GM21423 (cell line): Measurements from ENCODE around the gene SOS1.
A peak's percentile ranks its signal among the peaks of the same experiment; 100 is the strongest.
"Not testable (repeated sequence)": the region's sequence is repeated elsewhere in the genome, so short reads cannot be mapped to it uniquely, and the experiment has no call there.

Experiments used
- ATAC-seq: cut with Tn5 transposase; IDR thresholded peaks from one replicate; pipeline ENCODE4 v1.9.1; 2021; ENCODE audit warnings: mild to moderate bottlenecking, moderate library complexity; ENCODE audit not compliant: unreplicated experiment

SOS1 gene

GRCh38 chr2:39107724-39108273 lies 13.1 kb downstream of the SOS1 start:
- ATAC-seq = no peak

GRCh38 chr2:39107156-39107555 lies 13.7 kb downstream of the SOS1 start:
- ATAC-seq = no peak

DNA sequence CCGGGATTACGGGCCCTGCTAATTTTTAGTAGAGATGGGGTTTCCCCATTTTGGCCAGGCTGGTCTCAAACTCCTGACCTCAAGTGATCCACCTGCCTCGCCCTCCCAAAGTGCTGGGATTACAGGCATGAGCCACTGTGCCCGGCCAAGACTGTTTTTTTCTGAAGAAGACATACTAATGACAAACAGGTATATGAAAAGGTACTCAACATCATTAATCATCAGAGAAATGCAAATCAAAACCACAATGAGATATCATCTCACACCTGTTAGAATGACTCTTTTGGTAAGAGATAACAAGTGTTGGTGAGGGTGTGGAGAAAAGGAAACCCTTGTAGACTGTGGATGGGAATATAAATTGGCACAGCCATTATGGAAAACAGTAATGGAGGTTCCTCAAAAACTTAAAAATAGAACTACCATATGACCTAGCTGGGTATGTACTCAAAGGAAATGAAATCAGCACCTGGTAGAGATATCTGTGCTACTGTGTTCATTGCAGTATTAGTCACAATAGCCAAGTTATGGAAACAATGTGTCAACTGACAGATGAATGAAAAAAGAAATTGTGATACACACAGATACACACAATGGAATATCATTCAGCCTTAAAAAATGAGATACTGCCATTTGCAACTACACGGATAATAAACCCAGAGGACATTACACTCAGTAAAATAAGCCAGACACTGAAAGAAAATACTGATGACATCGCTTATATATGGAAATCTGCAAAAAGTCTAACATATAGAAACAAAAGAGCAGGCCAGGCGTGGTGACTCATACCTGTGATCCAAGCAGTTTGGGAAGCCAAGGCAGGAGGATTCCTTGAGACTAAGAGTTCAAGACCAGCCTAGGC lies 20.8 kb downstream of the SOS1 start:
- peak; percentile 68 for ATAC-seq

GRCh38 chr2:39099310-39099869 lies 21.5 kb downstream of the SOS1 start:
- ATAC-seq = no peak

- no peak for ATAC-seq
These were observed 25.2 kb downstream of the SOS1 start for GRCh38 chr2:39095624-39096023.

- peak; percentile 87 for ATAC-seq
These were observed 26.0 kb downstream of the SOS1 start for GRCh38 chr2:39094717-39095363.

DNA sequence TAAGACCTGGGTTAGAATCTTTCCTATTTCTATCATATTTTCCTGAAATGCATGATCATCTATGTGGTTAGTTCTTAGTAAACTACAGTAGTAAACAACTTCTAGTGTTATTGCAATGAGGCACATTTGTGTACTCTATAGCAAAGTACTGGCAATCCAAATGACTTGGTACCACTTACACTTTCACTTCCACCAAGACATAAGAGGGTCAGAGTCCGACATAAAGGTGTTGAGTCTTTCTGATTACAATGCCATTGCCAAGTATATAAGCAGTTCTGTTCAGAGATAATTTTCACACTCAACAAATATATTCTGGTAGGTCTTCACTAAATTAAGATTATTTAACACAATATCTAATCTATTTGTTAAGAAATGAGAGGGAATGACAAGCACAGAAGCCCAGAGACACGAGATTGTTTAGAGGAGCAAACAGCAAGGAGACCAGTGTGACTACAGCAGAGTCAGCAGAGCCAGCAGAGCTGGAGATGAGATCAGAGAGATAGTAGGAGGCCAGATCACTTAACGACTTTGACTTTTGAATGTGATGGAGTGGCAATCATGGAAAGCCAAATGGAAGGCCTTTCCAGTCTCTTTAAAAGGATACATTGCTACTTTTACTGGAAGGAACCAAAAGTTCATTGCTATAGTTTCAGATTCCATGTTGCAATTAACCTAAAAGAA lies 27.5 kb downstream of the SOS1 start:
- no peak for ATAC-seq

- no peak for ATAC-seq
These were observed 29.3 kb downstream of the SOS1 start for GRCh38 chr2:39091543-39091942.

- ATAC-seq = no peak
These were observed 29.8 kb downstream of the SOS1 start for GRCh38 chr2:39091063-39091462.

- ATAC-seq = no peak
These were observed 40.7 kb downstream of the SOS1 start for GRCh38 chr2:39080152-39080551.

DNA sequence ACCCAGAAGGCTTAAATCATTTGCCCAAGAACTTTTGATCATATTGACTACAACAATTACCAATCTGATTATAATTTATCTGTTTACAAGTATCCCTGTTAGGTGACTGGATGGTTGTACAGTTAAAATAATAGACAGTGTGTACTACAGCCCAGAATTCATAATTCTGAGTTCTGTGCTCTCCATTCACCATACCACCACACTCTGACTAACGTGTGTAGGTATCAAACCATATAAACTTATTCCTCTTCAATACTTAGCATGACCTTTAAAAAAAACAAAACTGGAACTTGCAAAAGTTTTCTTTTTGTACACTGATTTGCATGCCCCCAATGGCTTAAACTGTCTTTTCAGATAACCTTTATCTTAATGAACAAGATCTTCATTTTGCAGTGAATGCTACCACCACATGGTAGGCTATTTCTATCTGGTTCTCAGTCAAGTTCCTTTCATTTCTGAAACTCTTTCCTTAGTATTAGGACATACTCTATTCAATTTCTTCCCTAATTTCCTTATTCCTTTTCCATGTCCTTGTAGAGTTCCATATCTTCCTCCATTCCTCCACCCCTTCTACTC lies 50.9 kb downstream of the SOS1 start:
- no peak for ATAC-seq

GRCh38 chr2:39069136-39069515 lies 51.7 kb downstream of the SOS1 start:
- ATAC-seq = no peak

DNA sequence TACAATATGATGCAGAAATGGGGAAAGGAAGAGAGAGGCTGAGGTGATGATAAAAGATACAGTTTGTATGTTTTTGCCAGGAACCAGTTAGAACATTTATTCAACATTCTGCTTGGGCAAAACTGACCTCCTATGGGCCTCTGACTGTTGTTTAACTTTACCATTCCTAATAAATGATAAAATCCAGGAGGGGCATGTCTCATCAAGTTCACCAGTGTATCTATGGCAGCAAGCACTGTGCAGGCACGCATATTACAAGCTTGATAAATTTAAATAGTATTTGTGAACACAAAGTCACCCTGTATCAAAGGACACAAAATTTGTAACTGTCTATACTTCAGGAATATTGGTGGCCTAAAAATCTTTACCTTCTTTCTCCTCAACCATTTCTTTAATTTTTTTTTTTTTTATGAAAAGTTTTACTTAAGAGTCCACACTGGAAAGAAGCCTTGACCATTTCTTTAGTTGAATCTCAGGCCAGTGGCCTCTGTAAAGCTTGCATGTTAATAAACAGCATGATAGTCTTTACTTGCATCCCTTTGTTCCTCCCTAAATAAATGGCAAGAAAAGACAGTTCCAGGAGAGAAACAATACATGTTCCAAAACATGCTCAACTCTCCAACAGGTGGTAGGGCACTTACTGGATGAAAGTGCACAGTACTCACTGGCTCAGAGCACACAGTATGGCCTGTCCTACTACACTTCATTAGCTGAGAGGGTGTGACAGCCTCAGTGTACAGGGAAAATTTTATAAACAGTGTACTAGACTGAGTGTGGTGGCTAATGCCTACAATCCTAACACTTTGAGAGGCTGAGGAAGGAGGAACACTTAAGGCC lies 52.3 kb downstream of the SOS1 start:
- no peak for ATAC-seq

- ATAC-seq = no peak
These were observed 55.2 kb downstream of the SOS1 start for GRCh38 chr2:39065616-39066015.

GRCh38 chr2:39062320-39062719 lies 58.5 kb downstream of the SOS1 start:
- ATAC-seq = no peak

GRCh38 chr2:39061280-39061679 lies 59.6 kb downstream of the SOS1 start:
- no peak for ATAC-seq

GRCh38 chr2:39059366-39059952 lies 61.4 kb downstream of the SOS1 start:
- no peak for ATAC-seq

DNA sequence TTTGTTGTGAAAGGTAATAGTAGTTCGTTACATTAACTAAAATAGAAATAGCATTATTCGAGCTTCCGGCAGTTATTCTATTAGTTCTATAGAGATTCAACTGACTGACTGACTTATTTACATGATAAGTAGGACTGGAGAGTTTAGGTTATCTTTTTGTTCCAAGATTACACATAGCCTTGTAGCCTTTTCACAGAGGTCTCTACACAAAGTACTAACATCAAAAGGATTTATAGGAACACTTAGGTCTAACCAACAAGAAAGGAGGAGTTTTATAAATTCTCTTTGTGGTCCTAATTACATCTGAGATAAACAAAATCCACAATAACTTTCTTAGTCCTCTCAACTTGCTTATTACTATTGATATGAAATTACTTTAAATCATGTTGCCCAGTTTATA lies 62.8 kb downstream of the SOS1 start:
- no peak for ATAC-seq

DNA sequence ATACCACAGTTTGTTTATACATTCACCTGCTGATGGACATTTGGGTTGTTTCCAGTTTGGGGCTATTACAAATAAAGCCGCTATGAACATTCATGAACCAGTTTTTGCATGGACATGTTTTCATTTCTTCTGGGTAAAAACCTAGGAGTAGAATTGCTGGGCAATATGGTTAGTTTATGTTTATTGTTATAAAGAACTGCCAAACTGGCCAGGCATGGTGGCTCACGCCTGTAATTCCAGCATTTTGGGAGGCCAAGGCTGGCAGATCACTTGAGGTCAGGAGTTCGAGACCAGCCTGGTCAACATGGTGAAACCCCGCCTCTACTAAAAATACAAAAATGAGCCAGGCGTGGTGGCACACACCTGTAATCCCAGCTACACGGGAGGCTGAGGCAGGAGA lies 68.2 kb downstream of the SOS1 start:
- not testable (repeated sequence) for ATAC-seq

- no peak for ATAC-seq
These were observed 70.7 kb downstream of the SOS1 start for GRCh38 chr2:39050109-39050508.
